ENCODE measurements around the gene CDC42EP3. TPM values are rescaled to one million over a fixed set of nuclear protein-coding genes. Genes with fewer than 3 reads are reported as not detected.

CDC42EP3 gene
- polyA plus RNA-seq, 2 of the 4 experiments (the other 2 are of a cell fraction), result 23.8 to 39.1 TPM

DNA sequence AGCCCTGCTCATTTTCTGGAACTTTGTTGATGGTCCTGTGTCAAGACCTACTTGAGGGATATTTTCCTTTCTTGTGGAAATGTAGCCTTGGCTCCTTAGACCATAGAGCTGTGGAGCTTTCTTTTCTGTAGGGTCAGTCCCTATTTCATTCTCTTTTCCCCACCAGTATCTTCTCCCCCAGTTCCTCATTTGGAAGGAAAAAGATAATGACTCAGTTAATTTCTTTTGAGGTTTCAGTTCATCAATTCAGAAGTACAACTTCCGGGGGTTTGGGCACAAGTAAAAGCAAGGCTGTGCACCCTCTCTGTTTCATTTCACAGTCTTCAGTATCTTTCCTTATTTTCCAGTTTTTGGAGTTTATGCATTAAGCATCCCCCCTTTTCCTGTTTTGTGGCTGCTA, 70.7 kb downstream of the CDC42EP3 start:
- no peak for TF ChIP-seq EHMT2 (IDR thresholded peaks at IDR 0.05; ENCODE audit: low read depth)
- no peak for TF ChIP-seq POLR2A (IDR thresholded peaks at IDR 0.05; ENCODE audit: low read length)
- no peak for TF ChIP-seq RARB (CRISPR knock-in tag; IDR thresholded peaks at IDR 0.05)
- TF ChIP-seq RNF2 (IDR thresholded peaks at IDR 0.05; ENCODE audit: borderline replicate concordance, low read depth), result no peak
- TF ChIP-seq, protein P1, sequence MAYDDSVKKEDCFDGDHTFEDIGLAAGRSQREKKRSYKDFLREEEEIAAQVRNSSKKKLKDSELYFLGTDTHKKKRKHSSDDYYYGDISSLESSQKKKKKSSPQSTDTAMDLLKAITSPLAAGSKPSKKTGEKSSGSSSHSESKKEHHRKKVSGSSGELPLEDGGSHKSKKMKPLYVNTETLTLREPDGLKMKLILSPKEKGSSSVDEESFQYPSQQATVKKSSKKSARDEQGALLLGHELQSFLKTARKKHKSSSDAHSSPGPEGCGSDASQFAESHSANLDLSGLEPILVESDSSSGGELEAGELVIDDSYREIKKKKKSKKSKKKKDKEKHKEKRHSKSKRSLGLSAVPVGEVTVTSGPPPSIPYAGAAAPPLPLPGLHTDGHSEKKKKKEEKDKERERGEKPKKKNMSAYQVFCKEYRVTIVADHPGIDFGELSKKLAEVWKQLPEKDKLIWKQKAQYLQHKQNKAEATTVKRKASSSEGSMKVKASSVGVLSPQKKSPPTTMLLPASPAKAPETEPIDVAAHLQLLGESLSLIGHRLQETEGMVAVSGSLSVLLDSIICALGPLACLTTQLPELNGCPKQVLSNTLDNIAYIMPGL (CRISPR knock-in tag; IDR thresholded peaks at IDR 0.05; ENCODE audit: borderline replicate concordance), result no peak
- TF ChIP-seq EHF (CRISPR knock-in tag; IDR thresholded peaks at IDR 0.05), result no peak
- no peak for TF ChIP-seq JUNB (IDR thresholded peaks at IDR 0.05)
- TF ChIP-seq JUN (IDR thresholded peaks at IDR 0.05), result no peak
- TF ChIP-seq MYC (IDR thresholded peaks at IDR 0.05; ENCODE audit: borderline replicate concordance, low read length), result no peak
- TF ChIP-seq, protein P2, sequence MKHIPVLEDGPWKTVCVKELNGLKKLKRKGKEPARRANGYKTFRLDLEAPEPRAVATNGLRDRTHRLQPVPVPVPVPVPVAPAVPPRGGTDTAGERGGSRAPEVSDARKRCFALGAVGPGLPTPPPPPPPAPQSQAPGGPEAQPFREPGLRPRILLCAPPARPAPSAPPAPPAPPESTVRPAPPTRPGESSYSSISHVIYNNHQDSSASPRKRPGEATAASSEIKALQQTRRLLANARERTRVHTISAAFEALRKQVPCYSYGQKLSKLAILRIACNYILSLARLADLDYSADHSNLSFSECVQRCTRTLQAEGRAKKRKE (CRISPR knock-in tag; IDR thresholded peaks at IDR 0.05; ENCODE audit: low read depth), result no peak
- TF ChIP-seq, protein P3, sequence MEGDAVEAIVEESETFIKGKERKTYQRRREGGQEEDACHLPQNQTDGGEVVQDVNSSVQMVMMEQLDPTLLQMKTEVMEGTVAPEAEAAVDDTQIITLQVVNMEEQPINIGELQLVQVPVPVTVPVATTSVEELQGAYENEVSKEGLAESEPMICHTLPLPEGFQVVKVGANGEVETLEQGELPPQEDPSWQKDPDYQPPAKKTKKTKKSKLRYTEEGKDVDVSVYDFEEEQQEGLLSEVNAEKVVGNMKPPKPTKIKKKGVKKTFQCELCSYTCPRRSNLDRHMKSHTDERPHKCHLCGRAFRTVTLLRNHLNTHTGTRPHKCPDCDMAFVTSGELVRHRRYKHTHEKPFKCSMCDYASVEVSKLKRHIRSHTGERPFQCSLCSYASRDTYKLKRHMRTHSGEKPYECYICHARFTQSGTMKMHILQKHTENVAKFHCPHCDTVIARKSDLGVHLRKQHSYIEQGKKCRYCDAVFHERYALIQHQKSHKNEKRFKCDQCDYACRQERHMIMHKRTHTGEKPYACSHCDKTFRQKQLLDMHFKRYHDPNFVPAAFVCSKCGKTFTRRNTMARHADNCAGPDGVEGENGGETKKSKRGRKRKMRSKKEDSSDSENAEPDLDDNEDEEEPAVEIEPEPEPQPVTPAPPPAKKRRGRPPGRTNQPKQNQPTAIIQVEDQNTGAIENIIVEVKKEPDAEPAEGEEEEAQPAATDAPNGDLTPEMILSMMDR (IDR thresholded peaks at IDR 0.05), result no peak
- no peak for TF ChIP-seq HOXA7 (CRISPR knock-in tag; IDR thresholded peaks at IDR 0.05)
- TF ChIP-seq BHLHE40 (IDR thresholded peaks at IDR 0.05; ENCODE audit: low read depth, low read length), result no peak
- no peak for TF ChIP-seq CHD4 (IDR thresholded peaks at IDR 0.05; ENCODE audit: borderline replicate concordance)
- no peak for TF ChIP-seq HEYL (CRISPR knock-in tag; IDR thresholded peaks at IDR 0.05)
- TF ChIP-seq KDM5A (IDR thresholded peaks at IDR 0.05), result no peak
- TF ChIP-seq SMC3 (IDR thresholded peaks at IDR 0.05), result no peak
- TF ChIP-seq ZFP36 (IDR thresholded peaks at IDR 0.05; ENCODE audit: borderline replicate concordance, partially characterized antibody), result no peak
- Histone ChIP-seq H3K4me2 (no peak overlapping the region), H3K4me3 (no peak overlapping the region), H3K4me1 (no peaks in the 10 kb centered on the region), H3K9me3 (no peaks in the 10 kb centered on the region), H3K27ac (no peak overlapping the region)
- WGBS (ENCODE audit: missing lambda C conversion rate), result 59% methylated on average over 1 of the region's 1 CpG
- no peak for ATAC-seq
- CTCF ChIA-PET, result interaction anchor here (0.6 to 1.9 kb wide), 5 partner anchors 12 to 651 kb away, joined by 3 to 5 read pairs (median 4); no protein-coding TSS in a partner anchor
- no peak for FAIRE-seq
- POLR2A ChIA-PET, result no interaction called here
- DNase-seq (ENCODE audit: low read depth in 1 of 2, low spot score in 1 of 2), result no peak

DNA sequence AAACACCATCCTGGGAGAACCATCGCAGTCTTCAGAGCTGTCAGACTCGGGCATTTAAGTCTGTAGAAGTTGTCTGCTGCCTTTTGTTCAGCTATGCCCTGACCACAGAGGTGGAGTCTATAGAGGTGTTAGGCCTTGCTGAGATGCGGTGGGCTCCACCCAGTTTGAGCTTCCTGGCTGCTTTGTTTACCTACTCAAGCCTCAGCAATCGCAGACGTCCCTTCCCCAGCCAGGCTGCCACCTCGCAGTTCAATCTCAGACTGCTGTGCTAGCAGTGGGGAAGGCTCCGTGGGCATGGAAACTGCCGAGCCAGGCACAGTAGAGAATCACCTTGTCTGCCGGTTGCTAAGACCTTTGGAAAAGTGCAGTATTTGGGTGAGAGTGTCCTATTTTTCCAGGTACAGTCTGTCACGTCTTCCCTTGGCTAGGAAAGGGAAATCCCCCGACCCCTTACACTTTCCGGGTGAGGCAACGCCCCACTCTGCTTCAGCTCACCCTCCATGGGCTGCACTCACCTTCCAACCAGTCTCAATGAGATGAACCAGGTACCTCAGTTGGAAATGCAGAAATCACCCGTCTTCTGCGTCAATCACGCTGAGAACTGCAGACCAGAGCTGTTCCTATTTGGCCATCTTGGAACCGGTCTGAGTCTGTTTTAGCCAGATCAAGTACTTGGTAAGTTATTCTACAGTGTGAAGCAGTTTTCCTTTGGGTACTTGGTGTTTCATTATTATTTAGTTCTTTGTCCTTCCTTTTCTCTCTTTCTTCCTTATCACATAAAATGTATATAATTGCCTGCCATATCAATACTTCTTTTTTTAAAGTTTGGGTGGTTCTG, 71.5 kb downstream of the CDC42EP3 start:
- H3K27ac ChIP-seq, result no peak overlapping the region
- POLR2A ChIA-PET, result no interaction called here

More for the DNA sequence above, 71.5 kb downstream of the CDC42EP3 start:
- DNase-seq (ENCODE audit: low read depth in 1 of 2, low spot score in 1 of 2) (no peak), ATAC-seq (no peak), FAIRE-seq (no peak)
- H3K9me3 ChIP-seq, result peaks cover 2% of the 10 kb centered on the region; the same call in 2 of the 3 replicates
- no peaks in the 10 kb centered on the region for H3K4me1 ChIP-seq
- H3K4me2 ChIP-seq, result no peak overlapping the region
- CTCF ChIA-PET, result interaction anchor here (0.6 to 1.9 kb wide), 7 partner anchors 11 to 650 kb away, joined by 3 to 6 read pairs (median 4); no protein-coding TSS in a partner anchor
- 80% methylated on average over 17 of the region's 17 CpGs for WGBS (ENCODE audit: missing lambda C conversion rate)
- H3K4me3 ChIP-seq, result no peak overlapping the region
- TF ChIP-seq HDAC2 (IDR thresholded peaks at IDR 0.05) (no peak), CEBPB (IDR thresholded peaks at IDR 0.05) (no peak), KDM1A (IDR thresholded peaks at IDR 0.05; ENCODE audit: low read depth) (no peak), RNF2 (IDR thresholded peaks at IDR 0.05; ENCODE audit: borderline replicate concordance, low read depth) (no peak), RARB (CRISPR knock-in tag; IDR thresholded peaks at IDR 0.05) (no peak)
- TF ChIP-seq, protein P4, sequence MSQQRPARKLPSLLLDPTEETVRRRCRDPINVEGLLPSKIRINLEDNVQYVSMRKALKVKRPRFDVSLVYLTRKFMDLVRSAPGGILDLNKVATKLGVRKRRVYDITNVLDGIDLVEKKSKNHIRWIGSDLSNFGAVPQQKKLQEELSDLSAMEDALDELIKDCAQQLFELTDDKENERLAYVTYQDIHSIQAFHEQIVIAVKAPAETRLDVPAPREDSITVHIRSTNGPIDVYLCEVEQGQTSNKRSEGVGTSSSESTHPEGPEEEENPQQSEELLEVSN (IDR thresholded peaks at IDR 0.05; ENCODE audit: borderline replicate concordance, low read depth), result no peak
- TF ChIP-seq, protein P3 (IDR thresholded peaks at IDR 0.05), result no peak
- TF ChIP-seq, protein P5, sequence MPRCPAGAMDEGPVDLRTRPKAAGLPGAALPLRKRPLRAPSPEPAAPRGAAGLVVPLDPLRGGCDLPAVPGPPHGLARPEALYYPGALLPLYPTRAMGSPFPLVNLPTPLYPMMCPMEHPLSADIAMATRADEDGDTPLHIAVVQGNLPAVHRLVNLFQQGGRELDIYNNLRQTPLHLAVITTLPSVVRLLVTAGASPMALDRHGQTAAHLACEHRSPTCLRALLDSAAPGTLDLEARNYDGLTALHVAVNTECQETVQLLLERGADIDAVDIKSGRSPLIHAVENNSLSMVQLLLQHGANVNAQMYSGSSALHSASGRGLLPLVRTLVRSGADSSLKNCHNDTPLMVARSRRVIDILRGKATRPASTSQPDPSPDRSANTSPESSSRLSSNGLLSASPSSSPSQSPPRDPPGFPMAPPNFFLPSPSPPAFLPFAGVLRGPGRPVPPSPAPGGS (IDR thresholded peaks at IDR 0.05), result no peak

Measured in A549 (cell line).